IMR-90 (cell line): ENCODE measurements around the gene AQP1. TPM values are rescaled to one million over a fixed set of nuclear protein-coding genes. Genes with fewer than 3 reads are reported as not detected.

Source experiments
- ATAC-seq: fragments of 200-7000 bp; cut with Tn5 transposase; 2 replicates; pipeline ENCODE4 v1.9.1; 2020; ENCODE audit warnings: low read depth, mild to moderate bottlenecking, moderate library complexity
- BruUV-seq: library from RNA; stranded (reverse); fragments of 400-500 nt; replicated peaks from 2 replicates; lab custom pipeline; 2021; lab: Mats Ljungman, UMichigan
- CTCF ChIA-PET: fragments of 300-600 bp; formaldehyde crosslinking; extraction: SDS; loops from one replicate; lab custom pipeline; 2021; ENCODE audit warnings: antibody characterized with exemption; lab: Yijun Ruan, JAX
- POLR2A ChIA-PET: fragments of 300-600 bp; sonication (Branson Sonifier 250); formaldehyde crosslinking; loops from one replicate; lab custom pipeline; 2022; ENCODE audit warnings: antibody characterized with exemption; ENCODE audit not compliant: unreplicated experiment; lab: Charles Lee
- DNase-seq: peaks from one replicate; pipeline ENCODE4 v3.0.0; 2013
- H2AFZ ChIP-seq: replicated peaks from 2 replicates; pipeline ENCODE3; 2013; ENCODE audit warnings: low read length, mild to moderate bottlenecking; ENCODE audit not compliant: poor library complexity
- H2AK5ac ChIP-seq: 2 replicates; pipeline ENCODE4 v1.6.1; 2013; ENCODE audit warnings: low read depth, low read length, inconsistent platforms
- H2AK9ac ChIP-seq: replicated peaks from 2 replicates; pipeline ENCODE3; 2013; ENCODE audit warnings: mild to moderate bottlenecking, low read depth, low read length, moderate library complexity; ENCODE audit not compliant: poor library complexity
- H2BK120ac ChIP-seq: 2 replicates; pipeline ENCODE4 v1.6.1; 2013; ENCODE audit warnings: low read depth, low read length, inconsistent platforms
- H2BK15ac ChIP-seq: 3 replicates; pipeline ENCODE4 v1.6.1; 2013; ENCODE audit warnings: low read depth, low read length, inconsistent platforms
- H2BK20ac ChIP-seq: 2 replicates; pipeline ENCODE4 v1.6.1; 2013; ENCODE audit warnings: low read depth, mild to moderate bottlenecking, inconsistent platforms, low read length, moderate library complexity
- H2BK5ac ChIP-seq: 2 replicates; pipeline ENCODE4 v1.6.1; 2013; ENCODE audit warnings: mild to moderate bottlenecking, low read depth, low read length, inconsistent platforms; ENCODE audit not compliant: poor library complexity, severe bottlenecking
- H3K14ac ChIP-seq: replicated peaks from 2 replicates; pipeline ENCODE4 v1.6.1; 2013; ENCODE audit warnings: low read depth, low read length, inconsistent platforms
- H3K18ac ChIP-seq: 2 replicates; pipeline ENCODE4 v1.6.1; 2013; ENCODE audit warnings: low read depth, low read length, control low read depth
- H3K23ac ChIP-seq: 2 replicates; pipeline ENCODE4 v1.6.1; 2013; ENCODE audit warnings: low read depth, low read length, inconsistent platforms
- H3K27ac ChIP-seq: 2 replicates; pipeline ENCODE4 v1.5.1; 2013; ENCODE audit warnings: mild to moderate bottlenecking, control low read depth, low read length; ENCODE audit not compliant: insufficient read depth
- H3K27me3 ChIP-seq: 2 replicates; pipeline ENCODE4 v1.6.1; 2013; ENCODE audit warnings: low read length; ENCODE audit not compliant: control insufficient read depth, insufficient read depth
- H3K36me3 ChIP-seq: 2 replicates; pipeline ENCODE4 v1.6.1; 2013; ENCODE audit warnings: low read length, mixed read lengths; ENCODE audit not compliant: control insufficient read depth, insufficient read depth
- H3K4ac ChIP-seq: 2 replicates; pipeline ENCODE4 v1.6.1; 2013; ENCODE audit warnings: low read depth, low read length, inconsistent platforms
- H3K4me1 ChIP-seq: 2 replicates; pipeline ENCODE4 v1.6.1; 2013; ENCODE audit warnings: low read length, mixed read lengths; ENCODE audit not compliant: control insufficient read depth, insufficient read depth
- H3K4me2 ChIP-seq: 2 replicates; pipeline ENCODE4 v1.6.1; 2013; ENCODE audit warnings: low read depth, mild to moderate bottlenecking, control low read depth, low read length, moderate library complexity
- H3K4me3 ChIP-seq: 2 replicates; pipeline ENCODE4 v1.5.1; 2013; ENCODE audit warnings: low read depth, mild to moderate bottlenecking, control low read depth, low read length, moderate library complexity; ENCODE audit not compliant: insufficient read depth
- H3K56ac ChIP-seq: 2 replicates; pipeline ENCODE4 v1.6.1; 2013; ENCODE audit warnings: low read length, inconsistent platforms; ENCODE audit not compliant: insufficient read depth; ENCODE audit errors: extremely low read depth
- H3K79me1 ChIP-seq, 2 experiments: 2 replicates each; pipeline ENCODE4 v1.6.1; 2013; ENCODE audit warnings: low read length in 2 of 2, inconsistent platforms in 1 of 2, low read depth in 1 of 2
- H3K9ac ChIP-seq: 2 replicates; pipeline ENCODE4 v1.6.1; 2013; ENCODE audit warnings: low read depth, low read length, control low read depth
- H3K9me1 ChIP-seq: 2 replicates; pipeline ENCODE4 v1.6.1; 2013; ENCODE audit warnings: low read length, inconsistent platforms; ENCODE audit not compliant: insufficient read depth
- H3K9me3 ChIP-seq: 2 replicates; pipeline ENCODE4 v1.6.1; 2013; ENCODE audit warnings: low read length; ENCODE audit not compliant: control insufficient read depth, insufficient read depth
- H4K20me1 ChIP-seq: 2 replicates; pipeline ENCODE4 v1.6.1; 2013; ENCODE audit warnings: low read length, inconsistent platforms; ENCODE audit not compliant: insufficient read depth
- H4K5ac ChIP-seq: 2 replicates; pipeline ENCODE4 v1.6.1; 2013; ENCODE audit warnings: mild to moderate bottlenecking, low read depth, low read length, control low read depth
- H4K8ac ChIP-seq, 2 experiments: 2 replicates each; pipeline ENCODE4 v1.6.1; 2013; ENCODE audit warnings: low read depth in 2 of 2, low read length in 2 of 2, control low read depth in 1 of 2, inconsistent platforms in 1 of 2
- H4K91ac ChIP-seq: 2 replicates; pipeline ENCODE4 v1.6.1; 2013; ENCODE audit warnings: low read depth, low read length, inconsistent platforms; ENCODE audit not compliant: insufficient read depth
- BHLHE40 ChIP-seq: fragments of 150-350 bp; IDR thresholded peaks from 2 replicates; pipeline ENCODE4 v1.6.1; 2016; ENCODE audit warnings: mild to moderate bottlenecking, low read depth, low read length
- CHD1 ChIP-seq: IDR thresholded peaks from 2 replicates; pipeline ENCODE4 v1.6.1; 2012; ENCODE audit warnings: low read depth, low read length, improper control_type of control experiment
- CTCF ChIP-seq: conservative IDR thresholded peaks from 2 replicates; pipeline ENCODE4 v1.5.1; 2012; ENCODE audit warnings: mild to moderate bottlenecking, low read depth, low read length, improper control_type of control experiment
- ELK1 ChIP-seq: fragments of 150-350 bp; IDR thresholded peaks from 2 replicates; pipeline ENCODE4 v1.6.1; 2016; ENCODE audit warnings: low read depth, mild to moderate bottlenecking, low read length, moderate library complexity, borderline replicate concordance
- MXI1 ChIP-seq: IDR thresholded peaks from 2 replicates; pipeline ENCODE4 v1.6.1; 2012; ENCODE audit warnings: low read depth, mild to moderate bottlenecking, low read length, moderate library complexity, borderline replicate concordance
- NFE2L2 ChIP-seq: fragments of 150-350 bp; IDR thresholded peaks from 2 replicates; pipeline ENCODE4 v1.6.1; 2016; ENCODE audit warnings: low read depth, mild to moderate bottlenecking, low read length
- POLR2A ChIP-seq: IDR thresholded peaks from 2 replicates; pipeline ENCODE4 v1.6.1; 2012; ENCODE audit warnings: mild to moderate bottlenecking, low read depth, low read length
- RAD21 ChIP-seq: IDR thresholded peaks from 2 replicates; pipeline ENCODE4 v1.6.1; 2012; ENCODE audit warnings: low read length, improper control_type of control experiment
- RCOR1 ChIP-seq: IDR thresholded peaks from 2 replicates; pipeline ENCODE4 v1.6.1; 2012; ENCODE audit warnings: mild to moderate bottlenecking, low read length, improper control_type of control experiment; ENCODE audit not compliant: insufficient replicate concordance
- RFX5 ChIP-seq: IDR thresholded peaks from 2 replicates; pipeline ENCODE4 v1.8.0; 2012; ENCODE audit warnings: low read depth, mild to moderate bottlenecking, low read length, moderate library complexity
- SMC3 ChIP-seq: fragments of 150-350 bp; IDR thresholded peaks from 2 replicates; pipeline ENCODE4 v1.6.1; 2016; ENCODE audit warnings: low read depth, mild to moderate bottlenecking, antibody characterized with exemption, low read length, moderate library complexity
- USF2 ChIP-seq: fragments of 150-350 bp; IDR thresholded peaks from 2 replicates; pipeline ENCODE4 v1.6.1; 2017; ENCODE audit warnings: mild to moderate bottlenecking, antibody characterized with exemption, low read length, low read depth
- dilution Hi-C: fragments of 300-500 bp; cut with HindIII; formaldehyde crosslinking; loops from one replicate; pipeline ENCODE4 v1.14.3; 2018; ENCODE audit warnings: low sequenced_read_pairs; ENCODE audit not compliant: unreplicated experiment
- in situ Hi-C: fragments of 300-500 bp; cut with MboI; formaldehyde crosslinking; loops from 3 replicates; pipeline ENCODE4 v1.14.3; 2019; ENCODE audit warnings: low sequenced_read_pairs, inconsistent platforms, mixed read lengths
- intact Hi-C: fragments of 100-400 bp; cut with micrococcal nuclease; formaldehyde crosslinking; loops from 2 replicates; pipeline ENCODE4 v1.10.0; 2022
- polyA plus RNA-seq, 3 experiments: library from polyadenylated mRNA; depleted of rRNA; stranded (reverse); fragments of >200 nt; gene quantifications; 2 replicates each; pipeline ENCODE4 v1.2.3, GENCODE V29; 2012; ENCODE audit warnings: low replicate concordance in 1 of 3
- total RNA-seq: library from RNA; depleted of rRNA; stranded (reverse); fragments of >200 nt; gene quantifications from 2 replicates; pipeline ENCODE4 v1.2.3, GENCODE V29; 2012

The AQP1 gene
- total and polyA plus RNA-seq, 2 of the 4 experiments (the other 2 are of a cell fraction): 0.18 to 0.39 TPM

GRCh38 chr7:30884881-30885280, 26.8 kb upstream of the AQP1 start:
- Histone ChIP-seq H3K4me3 (no peak overlapping the region), H3K4ac (no peak overlapping the region), H2AK5ac (no peak overlapping the region), H3K27me3 (0 out of 2 replicates have a peak, but pooled peaks cover 3% of the 10 kb centered on the region), H3K14ac (no peak overlapping the region), H2BK20ac (no peak overlapping the region), H2AFZ (no peak overlapping the region), H3K4me1 (peaks cover 6% of the 10 kb centered on the region; the same call in 1 of the 2 replicates), H4K20me1 (no peaks in the 10 kb centered on the region; the same call in 1 of the 2 replicates), H4K5ac (no peak overlapping the region), H4K8ac (no peak overlapping the region), H3K9me3 (no peaks in the 10 kb centered on the region), H3K9ac (no peak overlapping the region), H3K9me1 (no peaks in the 10 kb centered on the region; the same call in 1 of the 2 replicates), H2AK9ac (no peak overlapping the region), H3K27ac (no peak overlapping the region), H2BK5ac (no peak overlapping the region), H3K18ac (no peak overlapping the region), H3K23ac (no peak overlapping the region), H4K91ac (no peak overlapping the region), H2BK15ac (no peak overlapping the region), H2BK120ac (no peak overlapping the region), H3K4me2 (no peak overlapping the region), H3K56ac (no peak overlapping the region), H3K36me3 (no peaks in the 10 kb centered on the region), H3K79me1 (no peaks in the 10 kb centered on the region)
- intact Hi-C loops (no loop called here), in situ Hi-C loops (no loop called here), dilution Hi-C loops (no loop called here)
- no TSS peak for BruUV-seq
- no peak for TF ChIP-seq CHD1
- no peak for TF ChIP-seq BHLHE40
- TF ChIP-seq RFX5: no peak
- no peak for TF ChIP-seq ELK1
- no peak for TF ChIP-seq NFE2L2
- no peak for TF ChIP-seq SMC3
- no peak for TF ChIP-seq CTCF
- no peak for TF ChIP-seq POLR2A
- no peak for TF ChIP-seq RCOR1
- TF ChIP-seq MXI1: no peak
- no peak for TF ChIP-seq RAD21
- TF ChIP-seq USF2: no peak
- ATAC-seq (no peak), DNase-seq (no peak)
- ChIA-PET POLR2A (no interaction called here), CTCF (no interaction called here)
